A549 (cell line): ENCODE results near the gene ZNF879.

Experiments used
- CTCF ChIP-seq: fragments of >200 bp; sonication (Bioruptor Twin); formaldehyde crosslinking; IDR thresholded peaks from 3 replicates; pipeline ENCODE4 v1.5.1; 2016
- FOSL2 ChIP-seq, 2 experiments: fragments of 450-650 bp in 1 of 2; fragments of >200 bp in 1 of 2; sonication (Bioruptor Twin) in 1 of 2; formaldehyde crosslinking; IDR thresholded peaks; 2 replicates each; pipeline versions ENCODE4 v1.5.0 to v1.6.1; 2016 to 2020; ENCODE audit warnings: mild to moderate bottlenecking in 1 of 2, moderate library complexity in 1 of 2
- HDAC2 ChIP-seq: fragments of 200-600 bp; sonication (generic); IDR thresholded peaks from 2 replicates; pipeline ENCODE4 v1.6.1; 2016
- JUNB ChIP-seq: fragments of >200 bp; sonication (Bioruptor Twin); formaldehyde crosslinking; IDR thresholded peaks from 2 replicates; pipeline ENCODE4 v1.6.1; 2016
- MAX ChIP-seq: IDR thresholded peaks from 2 replicates; pipeline ENCODE4 v1.6.1; 2012

- TF ChIP-seq MAX (no peak), HDAC2 (no peak), FOSL2 (IDR thresholded peaks at IDR 0.05) (no peak), FOSL2 (CRISPR knock-in tag; IDR thresholded peaks at IDR 0.05) (no peak), CTCF (no peak), JUNB (no peak)
These were observed 32.2 kb downstream of the ZNF879 start for GRCh38 chr5:179055841-179056240.
